NB4 (cell line): ENCODE measurements around the gene AXIN1.

Experiments used
- DNase-seq: peaks from one replicate; pipeline ENCODE4 v3.0.0; 2010; ENCODE audit warnings: low read depth
- H3K4me3 ChIP-seq: one replicate; pipeline ENCODE4 v1.5.1; 2011; ENCODE audit warnings: mild to moderate bottlenecking, low read depth, low read length, moderate library complexity
- MYC ChIP-seq: IDR thresholded peaks from 2 replicates; pipeline ENCODE4 v1.6.1; 2011; ENCODE audit warnings: low read depth, low read length
- POLR2A ChIP-seq: IDR thresholded peaks from 2 replicates; pipeline ENCODE4 v1.6.1; 2011; ENCODE audit warnings: mild to moderate bottlenecking; ENCODE audit not compliant: insufficient read length; ENCODE audit errors: extremely low read depth
- TF ChIP-seq, protein P1 (sequence below): IDR thresholded peaks from 2 replicates; pipeline ENCODE4 v1.6.1; 2011; ENCODE audit warnings: low read depth, low read length
- TF ChIP-seq, protein P2 (sequence below): IDR thresholded peaks from one replicate; pipeline ENCODE4 v1.5.1; 2012; ENCODE audit warnings: low read depth, low read length

The AXIN1 gene, protein sequence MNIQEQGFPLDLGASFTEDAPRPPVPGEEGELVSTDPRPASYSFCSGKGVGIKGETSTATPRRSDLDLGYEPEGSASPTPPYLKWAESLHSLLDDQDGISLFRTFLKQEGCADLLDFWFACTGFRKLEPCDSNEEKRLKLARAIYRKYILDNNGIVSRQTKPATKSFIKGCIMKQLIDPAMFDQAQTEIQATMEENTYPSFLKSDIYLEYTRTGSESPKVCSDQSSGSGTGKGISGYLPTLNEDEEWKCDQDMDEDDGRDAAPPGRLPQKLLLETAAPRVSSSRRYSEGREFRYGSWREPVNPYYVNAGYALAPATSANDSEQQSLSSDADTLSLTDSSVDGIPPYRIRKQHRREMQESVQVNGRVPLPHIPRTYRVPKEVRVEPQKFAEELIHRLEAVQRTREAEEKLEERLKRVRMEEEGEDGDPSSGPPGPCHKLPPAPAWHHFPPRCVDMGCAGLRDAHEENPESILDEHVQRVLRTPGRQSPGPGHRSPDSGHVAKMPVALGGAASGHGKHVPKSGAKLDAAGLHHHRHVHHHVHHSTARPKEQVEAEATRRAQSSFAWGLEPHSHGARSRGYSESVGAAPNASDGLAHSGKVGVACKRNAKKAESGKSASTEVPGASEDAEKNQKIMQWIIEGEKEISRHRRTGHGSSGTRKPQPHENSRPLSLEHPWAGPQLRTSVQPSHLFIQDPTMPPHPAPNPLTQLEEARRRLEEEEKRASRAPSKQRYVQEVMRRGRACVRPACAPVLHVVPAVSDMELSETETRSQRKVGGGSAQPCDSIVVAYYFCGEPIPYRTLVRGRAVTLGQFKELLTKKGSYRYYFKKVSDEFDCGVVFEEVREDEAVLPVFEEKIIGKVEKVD

DNA sequence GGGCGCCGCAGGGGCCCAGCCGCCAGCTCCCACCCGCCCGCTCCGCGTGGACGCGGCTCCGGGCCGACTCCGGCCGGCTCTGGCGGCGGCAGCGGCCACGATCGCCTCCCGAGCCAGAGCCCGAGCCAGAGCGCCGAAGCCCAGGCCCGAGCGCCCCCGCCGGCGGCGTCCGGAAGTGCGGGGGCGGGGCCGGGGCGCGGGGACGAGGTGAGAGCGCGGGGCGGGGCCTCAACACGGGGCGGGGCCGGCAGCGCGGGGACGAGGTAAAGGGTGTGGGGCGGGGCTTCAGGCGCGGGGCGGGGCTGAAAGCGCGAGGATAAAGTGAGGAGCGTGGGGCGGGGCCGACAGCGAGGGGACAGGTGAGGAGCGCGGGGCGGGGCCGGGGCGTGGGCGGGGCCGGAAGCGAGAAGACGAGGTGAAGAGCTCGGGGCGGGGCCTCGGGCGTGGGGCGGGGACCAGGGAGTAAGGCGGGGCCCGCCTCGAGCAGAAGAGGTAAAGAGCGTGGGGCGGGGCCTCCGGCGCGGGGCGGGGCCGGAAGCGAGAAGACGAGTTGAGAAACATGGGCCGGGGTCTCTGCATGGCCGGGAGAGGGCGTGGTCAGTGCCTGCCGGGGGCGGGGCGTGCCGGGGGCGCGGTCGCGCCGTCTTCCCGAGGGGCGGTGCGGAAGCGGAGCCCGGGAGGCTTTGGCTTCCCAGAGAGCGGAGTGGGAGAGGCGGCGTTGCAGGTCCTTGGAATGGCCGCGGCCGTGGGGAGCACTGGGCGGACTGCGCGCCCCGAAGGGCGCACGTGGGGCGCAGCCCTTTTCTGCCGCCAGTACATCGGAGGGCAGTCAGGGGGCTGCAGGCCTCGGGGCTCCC is at the start of gene AXIN1:
Gene AXIN1, minus strand, starts transcription at position 177 of the 857 bp plus-strand sequence. CDS start 5,698 bp downstream, outside the sequence.
- peak; percentile 89 for DNase-seq
- peak within 1 kb of the TSS; percentile 52 for H3K4me3 ChIP-seq
- TF ChIP-seq POLR2A (peak; percentile 19), MYC (no peak)

DNA sequence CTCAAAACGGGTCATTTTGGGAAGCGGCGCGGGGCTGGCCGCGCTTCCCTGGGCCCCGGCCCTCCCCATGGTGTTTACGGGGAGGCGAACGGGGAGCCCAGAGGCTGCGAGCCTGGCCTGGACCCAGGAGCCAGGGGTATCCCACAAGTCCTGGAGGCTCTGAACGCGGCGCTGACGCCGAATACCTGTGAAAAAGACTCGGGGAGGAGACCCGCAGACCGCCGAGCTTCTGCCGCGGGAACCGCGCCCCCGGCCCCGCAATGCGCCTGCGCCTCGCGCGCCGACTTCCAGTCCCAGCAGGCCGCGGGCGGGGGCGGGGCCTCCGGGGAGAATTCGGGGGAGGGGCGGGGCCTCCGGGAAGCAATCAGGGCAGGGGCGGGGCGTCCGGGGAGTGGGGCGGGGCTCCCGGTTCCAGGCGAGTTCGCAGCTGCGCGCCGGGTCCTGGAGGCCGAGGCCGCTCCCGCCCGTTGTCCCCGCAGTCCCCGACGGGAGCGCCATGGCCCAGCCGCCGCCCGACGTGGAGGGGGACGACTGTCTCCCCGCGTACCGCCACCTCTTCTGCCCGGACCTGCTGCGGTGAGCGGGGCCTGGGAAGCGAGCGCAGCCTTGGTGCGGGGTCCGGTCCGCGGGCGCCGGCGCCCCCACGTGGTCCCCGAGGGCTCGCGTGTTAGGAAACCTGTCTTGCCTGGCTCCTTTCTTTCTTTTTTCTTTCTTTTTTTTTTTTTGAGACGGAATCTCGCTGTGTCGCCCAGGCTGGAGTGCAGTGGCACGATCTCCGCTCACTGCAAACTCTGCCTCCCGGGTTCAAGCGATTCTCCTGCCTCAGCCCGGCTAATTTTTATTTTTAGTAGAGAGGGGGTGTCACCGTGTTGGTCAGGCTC is 49.2 kb upstream of the AXIN1 start, which contains the start of gene DECR2:
Gene DECR2, plus strand, starts transcription at position 418 of the 881 bp plus-strand sequence. Its CDS starts 79 bp downstream, at position 497.
- TF ChIP-seq POLR2A (peak; percentile 66), MYC (0 out of 2 replicates have a peak, but pooled peaks have one; percentile 17)
- TF ChIP-seq, protein P1, sequence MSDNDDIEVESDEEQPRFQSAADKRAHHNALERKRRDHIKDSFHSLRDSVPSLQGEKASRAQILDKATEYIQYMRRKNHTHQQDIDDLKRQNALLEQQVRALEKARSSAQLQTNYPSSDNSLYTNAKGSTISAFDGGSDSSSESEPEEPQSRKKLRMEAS, result peak; percentile 74
- TF ChIP-seq, protein P2, sequence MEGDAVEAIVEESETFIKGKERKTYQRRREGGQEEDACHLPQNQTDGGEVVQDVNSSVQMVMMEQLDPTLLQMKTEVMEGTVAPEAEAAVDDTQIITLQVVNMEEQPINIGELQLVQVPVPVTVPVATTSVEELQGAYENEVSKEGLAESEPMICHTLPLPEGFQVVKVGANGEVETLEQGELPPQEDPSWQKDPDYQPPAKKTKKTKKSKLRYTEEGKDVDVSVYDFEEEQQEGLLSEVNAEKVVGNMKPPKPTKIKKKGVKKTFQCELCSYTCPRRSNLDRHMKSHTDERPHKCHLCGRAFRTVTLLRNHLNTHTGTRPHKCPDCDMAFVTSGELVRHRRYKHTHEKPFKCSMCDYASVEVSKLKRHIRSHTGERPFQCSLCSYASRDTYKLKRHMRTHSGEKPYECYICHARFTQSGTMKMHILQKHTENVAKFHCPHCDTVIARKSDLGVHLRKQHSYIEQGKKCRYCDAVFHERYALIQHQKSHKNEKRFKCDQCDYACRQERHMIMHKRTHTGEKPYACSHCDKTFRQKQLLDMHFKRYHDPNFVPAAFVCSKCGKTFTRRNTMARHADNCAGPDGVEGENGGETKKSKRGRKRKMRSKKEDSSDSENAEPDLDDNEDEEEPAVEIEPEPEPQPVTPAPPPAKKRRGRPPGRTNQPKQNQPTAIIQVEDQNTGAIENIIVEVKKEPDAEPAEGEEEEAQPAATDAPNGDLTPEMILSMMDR, result peak; percentile 23
- DNase-seq, result peak; percentile 86
- peak within 1 kb of the TSS; percentile 64 for H3K4me3 ChIP-seq

DNA sequence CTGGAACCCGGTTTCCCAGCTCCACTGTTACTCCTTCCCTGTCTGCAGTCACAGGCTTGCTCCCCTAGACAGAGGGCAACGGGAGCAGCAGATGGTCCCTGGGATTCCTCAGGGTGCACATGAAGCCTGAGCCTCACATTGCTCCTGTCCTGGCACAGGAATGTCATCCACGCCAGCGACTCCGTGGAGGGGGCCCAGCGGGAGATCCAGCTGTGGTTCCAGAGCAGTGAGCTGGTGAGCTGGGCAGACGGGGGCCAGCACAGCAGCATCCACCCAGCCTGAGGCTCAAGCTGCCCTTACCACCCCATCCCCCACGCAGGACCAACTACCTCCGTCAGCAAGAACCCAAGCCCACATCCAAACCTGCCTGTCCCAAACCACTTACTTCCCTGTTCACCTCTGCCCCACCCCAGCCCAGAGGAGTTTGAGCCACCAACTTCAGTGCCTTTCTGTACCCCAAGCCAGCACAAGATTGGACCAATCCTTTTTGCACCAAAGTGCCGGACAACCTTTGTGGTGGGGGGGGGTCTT is 47.6 kb upstream of the AXIN1 start:
- peak overlapping the region; percentile 64 for H3K4me3 ChIP-seq
- TF ChIP-seq MYC (no peak), POLR2A (no peak)
- TF ChIP-seq, protein P2, result no peak
- TF ChIP-seq, protein P1, result no peak
- no peak for DNase-seq

DNA sequence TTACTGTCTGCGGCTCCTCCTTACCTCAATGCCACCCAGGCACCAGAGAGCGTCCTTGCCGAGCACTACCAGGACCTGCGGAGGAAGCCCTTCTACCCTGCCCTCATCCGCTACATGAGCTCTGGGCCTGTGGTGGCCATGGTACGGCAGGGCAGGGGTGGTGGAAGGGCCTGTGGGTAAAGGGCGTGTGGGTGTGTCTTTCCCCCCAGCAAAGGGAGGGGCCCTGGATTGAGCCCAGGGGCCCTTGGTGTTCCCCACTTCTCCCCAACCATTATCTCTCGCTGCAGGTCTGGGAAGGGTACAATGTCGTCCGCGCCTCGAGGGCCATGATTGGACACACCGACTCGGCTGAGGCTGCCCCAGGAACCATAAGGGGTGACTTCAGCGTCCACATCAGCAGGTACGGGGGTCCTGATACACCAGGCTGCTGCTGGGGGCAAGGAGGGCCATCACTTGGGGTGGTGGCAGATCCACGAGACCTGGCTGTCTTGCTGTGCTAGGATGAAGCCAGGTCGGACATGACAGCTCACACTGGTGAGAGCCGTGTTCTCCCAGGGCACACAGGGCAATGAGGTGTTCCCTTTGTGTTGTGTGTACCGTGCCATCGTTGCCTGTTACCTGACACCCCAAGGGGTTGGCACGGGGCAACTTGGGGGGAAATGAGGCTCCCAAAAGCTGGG is 47.0 kb upstream of the AXIN1 start:
- DNase-seq, result no peak
- TF ChIP-seq, protein P1, result no peak
- TF ChIP-seq POLR2A, result no peak
- TF ChIP-seq, protein P2, result no peak
- TF ChIP-seq MYC, result no peak
- H3K4me3 ChIP-seq, result no peak overlapping the region

DNA sequence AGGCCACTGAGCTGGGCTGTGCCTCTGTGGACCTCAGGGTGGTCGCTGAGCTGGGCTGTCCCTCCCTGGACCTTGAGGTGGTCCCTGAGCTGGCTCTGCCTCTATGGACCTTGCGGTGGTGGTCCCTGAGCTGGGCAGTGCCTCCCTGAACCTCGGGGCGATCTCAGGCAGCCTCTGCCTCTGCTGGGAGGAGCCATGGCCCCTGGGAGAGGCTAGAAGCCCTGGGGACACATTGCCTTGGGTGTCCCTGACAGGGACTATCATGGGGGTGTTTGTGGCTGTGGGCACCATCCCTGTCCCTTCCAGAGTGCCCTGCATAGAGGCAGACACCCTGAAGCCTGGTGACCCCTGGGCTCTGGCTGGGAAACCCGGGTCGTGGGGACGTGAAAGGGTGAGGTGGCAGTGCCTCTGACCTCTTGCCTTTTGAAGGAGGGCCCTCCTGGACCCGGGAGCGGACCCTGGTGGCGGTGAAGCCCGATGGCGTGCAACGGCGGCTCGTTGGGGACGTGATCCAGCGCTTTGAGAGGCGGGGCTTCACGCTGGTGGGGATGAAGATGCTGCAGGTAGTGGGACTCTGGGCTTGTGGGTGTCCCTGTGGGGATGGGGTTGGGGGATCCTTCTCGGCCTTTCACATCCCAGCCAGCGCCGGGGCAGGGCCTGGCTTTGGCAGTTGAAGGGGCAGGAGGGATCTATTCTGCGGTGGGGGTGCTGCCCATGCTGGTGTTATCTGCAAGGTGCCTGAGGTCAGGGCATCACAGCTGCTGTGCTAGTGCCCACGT is 46.2 kb upstream of the AXIN1 start:
- TF ChIP-seq, protein P2, result no peak
- TF ChIP-seq MYC (no peak), POLR2A (no peak)
- TF ChIP-seq, protein P1, result no peak
- H3K4me3 ChIP-seq, result no peak overlapping the region
- DNase-seq, result no peak
